Activated naive CD8-positive, alpha-beta T cell treated with anti-CD3 and anti-CD28 coated beads for 36 hours (primary cell): ENCODE data around the gene MDM2. TPM values are rescaled to one million over a fixed set of nuclear protein-coding genes. Genes with fewer than 3 reads are reported as not detected.
"Not testable (repeated sequence)": the region's sequence is repeated elsewhere in the genome, so short reads cannot be mapped to it uniquely, and the experiment has no call there.

Experiments used
- DNase-seq: peaks from one replicate; pipeline ENCODE4 v3.0.0; 2021
- H3K27ac Mint-ChIP-seq: one replicate; pipeline ENCODE4 v1.8.0; 2022; ENCODE audit warnings: mild to moderate bottlenecking, moderate library complexity, mixed read lengths
- H3K27me3 Mint-ChIP-seq: one replicate; pipeline ENCODE4 v1.8.0; 2022; ENCODE audit warnings: mild to moderate bottlenecking, mixed read lengths
- H3K36me3 Mint-ChIP-seq: one replicate; pipeline ENCODE4 v1.8.0; 2021; ENCODE audit warnings: mild to moderate bottlenecking, mixed read lengths
- H3K4me1 Mint-ChIP-seq: one replicate; pipeline ENCODE4 v1.8.0; 2021; ENCODE audit warnings: mixed read lengths
- H3K4me3 Mint-ChIP-seq: one replicate; pipeline ENCODE4 v1.8.0; 2022; ENCODE audit warnings: mild to moderate bottlenecking, moderate library complexity, mixed read lengths
- H3K9me3 Mint-ChIP-seq: one replicate; pipeline ENCODE4 v1.8.0; 2022; ENCODE audit warnings: mixed read lengths
- total RNA-seq, 2 experiments: library from RNA; stranded (reverse); gene quantifications; one replicate each; pipeline ENCODE4 v1.2.3, GENCODE V29; 2021

MDM2 gene
- total RNA-seq, 2 experiments from 2014 or later, result 152 to 158 TPM

DNA sequence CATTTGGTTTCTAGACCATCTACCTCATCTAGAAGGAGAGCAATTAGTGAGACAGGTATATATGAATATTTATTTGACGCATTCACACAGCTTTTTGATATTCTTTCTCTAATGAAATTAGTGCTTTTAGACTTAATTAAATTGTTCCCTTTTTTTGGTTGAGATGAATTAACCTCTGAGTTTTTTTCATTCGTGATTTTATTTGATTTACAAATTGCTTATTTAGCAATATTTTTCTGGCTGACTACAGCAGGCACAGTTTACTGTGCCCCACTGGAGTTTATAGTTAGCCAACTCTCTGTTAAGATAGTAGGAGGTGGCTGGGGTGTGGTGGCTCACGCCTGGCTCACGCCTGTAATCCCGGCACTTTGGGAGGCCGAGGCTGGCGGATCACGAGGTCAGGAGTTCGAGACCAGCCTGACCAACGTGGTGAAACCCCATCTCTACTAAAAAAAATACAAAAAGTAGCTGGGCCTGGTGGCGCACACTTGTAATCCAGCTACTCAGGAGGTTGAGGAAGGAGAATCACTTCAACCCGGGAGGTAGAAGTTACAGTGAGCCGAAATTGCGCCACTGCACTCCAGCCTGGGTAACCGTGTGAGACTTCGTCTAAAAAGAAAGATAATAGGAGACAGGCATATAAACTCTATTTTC is 16.7 kb downstream of the MDM2 start:
- H3K4me1 Mint-ChIP-seq, result peaks cover 25% of the 10 kb centered on the region
- no peaks in the 10 kb centered on the region for H3K27me3 Mint-ChIP-seq
- no peak overlapping the region for H3K27ac Mint-ChIP-seq
- no peak for DNase-seq
- H3K36me3 Mint-ChIP-seq, result peaks cover 31% of the 10 kb centered on the region
- H3K9me3 Mint-ChIP-seq, result no peaks in the 10 kb centered on the region
- no peak overlapping the region for H3K4me3 Mint-ChIP-seq

- Mint-ChIP-seq H3K4me1 (peaks cover 28% of the 10 kb centered on the region), H3K36me3 (peaks cover 34% of the 10 kb centered on the region)
Observed at GRCh38 chr12:68825569-68826217, 17.7 kb downstream of the MDM2 start.

DNA sequence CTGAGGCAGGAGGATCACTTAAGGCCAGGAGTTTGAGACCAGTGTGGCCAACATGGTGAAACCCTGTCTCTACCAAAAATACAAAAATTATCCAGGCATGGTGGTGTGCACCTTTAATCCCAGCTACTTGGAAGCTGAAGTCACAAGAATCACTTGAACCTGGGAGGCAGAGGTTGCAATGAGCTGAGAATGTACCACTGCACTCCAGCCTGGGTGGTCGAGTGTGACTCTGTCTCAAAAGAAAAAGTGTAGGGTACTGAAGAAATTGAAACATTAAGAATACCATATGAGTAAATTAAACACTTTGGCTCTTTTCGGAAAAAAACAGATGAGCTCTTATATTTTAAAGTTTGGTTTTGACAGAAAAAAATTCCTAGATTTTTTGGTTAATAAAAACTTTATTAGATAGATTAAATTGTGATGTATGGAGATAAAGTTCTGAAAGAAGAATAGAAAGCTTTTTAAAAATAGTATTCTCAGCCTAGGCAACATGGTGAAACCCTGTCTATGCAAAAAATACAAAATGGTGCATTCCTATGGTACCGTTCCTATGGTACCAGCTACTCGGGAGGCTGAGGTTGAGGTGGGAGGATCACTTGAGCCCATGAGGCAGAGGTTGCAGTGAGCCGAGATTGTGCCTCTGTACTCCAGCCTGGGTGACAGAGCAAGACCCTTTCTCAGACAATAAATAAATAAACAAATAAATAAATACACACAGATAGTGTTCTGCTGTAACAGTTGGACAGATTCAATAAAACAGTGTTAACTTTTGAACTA is 20.1 kb downstream of the MDM2 start:
- H3K4me1 Mint-ChIP-seq, result peaks cover 25% of the 10 kb centered on the region
- no peaks in the 10 kb centered on the region for H3K27me3 Mint-ChIP-seq
- H3K36me3 Mint-ChIP-seq, result peaks cover 38% of the 10 kb centered on the region
- H3K4me3 Mint-ChIP-seq, result no peak overlapping the region
- no peaks in the 10 kb centered on the region for H3K9me3 Mint-ChIP-seq
- no peak overlapping the region for H3K27ac Mint-ChIP-seq
- DNase-seq, result no peak

More at GRCh38 chr12:68825569-68826217, 17.7 kb downstream of the MDM2 start:
- no peaks in the 10 kb centered on the region for H3K9me3 Mint-ChIP-seq
- DNase-seq, result no peak
- peak overlapping the region; percentile 47 for H3K27ac Mint-ChIP-seq
- H3K27me3 Mint-ChIP-seq, result no peaks in the 10 kb centered on the region
- no peak overlapping the region for H3K4me3 Mint-ChIP-seq

DNA sequence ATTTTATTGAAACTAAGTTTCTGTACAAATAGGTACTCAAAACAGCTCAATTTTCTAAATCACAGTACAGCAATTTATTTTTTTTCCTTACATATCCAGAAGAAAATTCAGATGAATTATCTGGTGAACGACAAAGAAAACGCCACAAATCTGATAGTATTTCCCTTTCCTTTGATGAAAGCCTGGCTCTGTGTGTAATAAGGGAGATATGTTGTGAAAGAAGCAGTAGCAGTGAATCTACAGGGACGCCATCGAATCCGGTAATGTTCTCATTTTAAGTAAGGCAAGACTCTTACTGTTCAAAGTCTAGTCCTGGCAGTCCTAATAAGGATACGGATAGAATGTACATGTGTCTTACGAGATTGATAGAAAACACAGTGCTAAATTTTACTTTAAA is 20.7 kb downstream of the MDM2 start:
- DNase-seq, result no peak
- H3K4me3 Mint-ChIP-seq, result no peak overlapping the region
- no peak overlapping the region for H3K27ac Mint-ChIP-seq
- H3K36me3 Mint-ChIP-seq, result peaks cover 39% of the 10 kb centered on the region
- H3K4me1 Mint-ChIP-seq, result peaks cover 20% of the 10 kb centered on the region
- H3K9me3 Mint-ChIP-seq, result no peaks in the 10 kb centered on the region
- no peaks in the 10 kb centered on the region for H3K27me3 Mint-ChIP-seq

GRCh38 chr12:68831272-68831671 is 23.3 kb downstream of the MDM2 start:
- H3K27me3 Mint-ChIP-seq, result no peaks in the 10 kb centered on the region
- DNase-seq, result no peak
- no peak overlapping the region for H3K27ac Mint-ChIP-seq
- peaks cover 28% of the 10 kb centered on the region for H3K36me3 Mint-ChIP-seq
- peaks cover 17% of the 10 kb centered on the region for H3K4me1 Mint-ChIP-seq
- H3K4me3 Mint-ChIP-seq, result no peak overlapping the region
- no peaks in the 10 kb centered on the region for H3K9me3 Mint-ChIP-seq

- no peak for DNase-seq
- H3K4me1 Mint-ChIP-seq, result peaks cover 13% of the 10 kb centered on the region
- H3K36me3 Mint-ChIP-seq, result peaks cover 31% of the 10 kb centered on the region
- no peak overlapping the region for H3K4me3 Mint-ChIP-seq
- no peaks in the 10 kb centered on the region for H3K27me3 Mint-ChIP-seq
- no peak overlapping the region for H3K27ac Mint-ChIP-seq
- no peaks in the 10 kb centered on the region for H3K9me3 Mint-ChIP-seq
Observed at GRCh38 chr12:68831751-68832503, 23.9 kb downstream of the MDM2 start.

DNA sequence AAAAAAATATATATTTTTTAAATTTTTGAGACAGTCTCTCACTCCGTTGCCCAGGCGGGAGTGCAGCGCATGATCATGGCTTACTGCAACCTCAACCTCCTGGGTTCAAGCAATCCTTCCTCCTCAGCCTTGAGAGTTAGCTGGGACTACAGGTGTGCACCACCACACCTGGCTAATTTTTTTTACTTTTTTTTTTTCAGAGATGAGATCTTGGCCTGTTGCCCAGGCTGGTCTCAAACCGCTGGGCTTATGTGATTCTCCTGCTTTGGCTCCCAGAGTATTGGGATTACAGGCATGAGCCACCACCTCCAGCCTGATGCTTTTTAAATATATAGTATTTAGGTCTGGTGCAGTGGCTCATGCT is 24.5 kb downstream of the MDM2 start:
- Mint-ChIP-seq H3K27ac (no peak overlapping the region), H3K27me3 (no peaks in the 10 kb centered on the region), H3K4me3 (no peak overlapping the region), H3K4me1 (peaks cover 7% of the 10 kb centered on the region), H3K36me3 (peaks cover 28% of the 10 kb centered on the region), H3K9me3 (no peaks in the 10 kb centered on the region)
- DNase-seq, result no peak

- no peak for DNase-seq
- Mint-ChIP-seq H3K36me3 (peaks cover 33% of the 10 kb centered on the region), H3K27me3 (no peaks in the 10 kb centered on the region), H3K27ac (no peak overlapping the region), H3K9me3 (no peaks in the 10 kb centered on the region), H3K4me1 (peaks cover 7% of the 10 kb centered on the region), H3K4me3 (no peak overlapping the region)
Observed at GRCh38 chr12:68833508-68833907, 25.5 kb downstream of the MDM2 start.

DNA sequence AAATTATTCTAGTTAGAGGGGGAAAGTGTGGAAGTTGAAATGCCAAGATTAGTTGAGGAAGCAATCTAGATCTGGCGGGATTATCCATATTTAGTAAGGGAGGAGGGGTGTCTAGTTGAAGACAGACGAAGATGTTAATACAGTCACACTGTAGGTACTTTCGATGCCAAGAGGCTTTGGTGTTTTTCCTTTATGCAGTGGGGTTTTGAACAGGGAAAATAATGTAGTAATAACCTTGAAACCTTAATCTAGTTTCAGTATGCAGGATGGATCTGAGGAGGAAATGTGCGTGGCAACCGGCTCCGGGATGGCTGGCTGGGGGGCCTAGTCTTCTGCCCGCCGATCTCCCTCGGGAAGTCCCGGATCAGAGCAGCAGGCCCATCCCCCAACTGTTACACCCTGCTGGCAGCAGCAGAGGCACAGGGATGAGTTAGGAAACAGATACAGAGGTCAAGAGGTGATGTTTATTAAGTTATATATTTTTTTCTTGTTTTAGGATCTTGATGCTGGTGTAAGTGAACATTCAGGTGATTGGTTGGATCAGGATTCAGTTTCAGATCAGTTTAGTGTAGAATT is 27.4 kb downstream of the MDM2 start:
- Mint-ChIP-seq H3K36me3 (peaks cover 30% of the 10 kb centered on the region), H3K4me3 (no peak overlapping the region), H3K27ac (no peak overlapping the region), H3K9me3 (no peaks in the 10 kb centered on the region), H3K4me1 (peaks cover 2% of the 10 kb centered on the region), H3K27me3 (no peaks in the 10 kb centered on the region)
- no peak for DNase-seq

GRCh38 chr12:68837215-68837614 is 29.2 kb downstream of the MDM2 start:
- H3K9me3 Mint-ChIP-seq, result no peaks in the 10 kb centered on the region
- no peak overlapping the region for H3K4me3 Mint-ChIP-seq
- peaks cover 1% of the 10 kb centered on the region for H3K4me1 Mint-ChIP-seq
- H3K36me3 Mint-ChIP-seq, result peaks cover 31% of the 10 kb centered on the region
- no peak for DNase-seq
- no peak overlapping the region for H3K27ac Mint-ChIP-seq
- no peaks in the 10 kb centered on the region for H3K27me3 Mint-ChIP-seq

- Mint-ChIP-seq H3K27ac (no peak overlapping the region), H3K4me3 (no peak overlapping the region), H3K36me3 (peaks cover 31% of the 10 kb centered on the region), H3K9me3 (no peaks in the 10 kb centered on the region), H3K4me1 (peaks cover 1% of the 10 kb centered on the region), H3K27me3 (no peaks in the 10 kb centered on the region)
- DNase-seq, result no peak
Observed at GRCh38 chr12:68838046-68838886, 30.3 kb downstream of the MDM2 start.

- Mint-ChIP-seq H3K27ac (no peak overlapping the region), H3K36me3 (peaks cover 32% of the 10 kb centered on the region), H3K9me3 (no peaks in the 10 kb centered on the region), H3K4me3 (no peak overlapping the region), H3K4me1 (peaks cover 1% of the 10 kb centered on the region), H3K27me3 (no peaks in the 10 kb centered on the region)
- no peak for DNase-seq
Observed at GRCh38 chr12:68839183-68840147, 31.5 kb downstream of the MDM2 start.

- not testable (repeated sequence) for H3K27ac Mint-ChIP-seq, H3K27me3 Mint-ChIP-seq, H3K9me3 Mint-ChIP-seq, H3K4me1 Mint-ChIP-seq, DNase-seq, H3K4me3 Mint-ChIP-seq
- peaks cover 31% of the 10 kb centered on the region for H3K36me3 Mint-ChIP-seq
Observed at GRCh38 chr12:68841175-68841574, 33.2 kb downstream of the MDM2 start.
